ENCODE data around the gene SH3BGRL3. TPM values are rescaled to one million over a fixed set of nuclear protein-coding genes. Genes with fewer than 3 reads are reported as not detected.

The SH3BGRL3 gene
- total and polyA plus RNA-seq, 2 donors from 2014 or later: 140 to 180 TPM

GRCh38 chr1:26295194-26296138, 15.6 kb downstream of the SH3BGRL3 start:
- TF ChIP-seq CTCF (IDR thresholded peaks at IDR 0.05; ENCODE audit: borderline replicate concordance, extremely low read depth, insufficient read depth): no peak
- H3K4me3 ChIP-seq (ENCODE audit: low read length in 3 of 3): no peak overlapping the region
- H3K9me3 ChIP-seq (ENCODE audit: control insufficient read depth in 2 of 3, insufficient read depth in 1 of 3, low read length in 3 of 3): no peaks in the 10 kb centered on the region
- intact Hi-C loops (cut with DNase I): no loop called here
- no peaks in the 10 kb centered on the region for H3K27me3 ChIP-seq (ENCODE audit: control insufficient read depth, insufficient read depth, low read length)
- H3K27ac ChIP-seq (ENCODE audit: low read depth in 2 of 2, low read length in 2 of 2): no peak overlapping the region
- no peak for DNase-seq
- no peaks in the 10 kb centered on the region for H3K4me1 ChIP-seq (ENCODE audit: control insufficient read depth in 2 of 3, insufficient read depth in 2 of 3, low read depth in 1 of 3, low read length in 3 of 3)
- FAIRE-seq: no peak
- no peaks in the 10 kb centered on the region for H3K36me3 ChIP-seq (ENCODE audit: control insufficient read depth in 2 of 3, insufficient read depth in 3 of 3, low read length in 3 of 3)
- H3K9ac ChIP-seq (ENCODE audit: low read length in 3 of 3): no peak overlapping the region

- intact Hi-C loops (cut with DNase I): no loop called here
Observed at GRCh38 chr1:26296340-26297056, 16.6 kb downstream of the SH3BGRL3 start.

GRCh38 chr1:26297057-26297790, 17.3 kb downstream of the SH3BGRL3 start:
- FAIRE-seq: no peak
- no peak overlapping the region for H3K4me3 ChIP-seq (ENCODE audit: low read length in 3 of 3)
- DNase-seq: no peak

More at GRCh38 chr1:26296340-26297056, 16.6 kb downstream of the SH3BGRL3 start:
- DNase-seq (no peak), FAIRE-seq (no peak)
- Histone ChIP-seq H3K9ac (ENCODE audit: low read length in 3 of 3) (no peak overlapping the region), H3K27ac (ENCODE audit: low read depth in 2 of 2, low read length in 2 of 2) (no peak overlapping the region), H3K36me3 (ENCODE audit: control insufficient read depth in 2 of 3, insufficient read depth in 3 of 3, low read length in 3 of 3) (no peaks in the 10 kb centered on the region), H3K9me3 (ENCODE audit: control insufficient read depth in 2 of 3, insufficient read depth in 1 of 3, low read length in 3 of 3) (no peaks in the 10 kb centered on the region), H3K4me1 (ENCODE audit: control insufficient read depth in 2 of 3, insufficient read depth in 2 of 3, low read depth in 1 of 3, low read length in 3 of 3) (no peaks in the 10 kb centered on the region), H3K27me3 (ENCODE audit: control insufficient read depth, insufficient read depth, low read length) (no peaks in the 10 kb centered on the region), H3K4me3 (ENCODE audit: low read length in 3 of 3) (no peak overlapping the region)
- no peak for TF ChIP-seq CTCF (IDR thresholded peaks at IDR 0.05; ENCODE audit: borderline replicate concordance, extremely low read depth, insufficient read depth)

More at GRCh38 chr1:26297057-26297790, 17.3 kb downstream of the SH3BGRL3 start:
- no peaks in the 10 kb centered on the region for H3K4me1 ChIP-seq (ENCODE audit: control insufficient read depth in 2 of 3, insufficient read depth in 2 of 3, low read depth in 1 of 3, low read length in 3 of 3)
- no peaks in the 10 kb centered on the region for H3K36me3 ChIP-seq (ENCODE audit: control insufficient read depth in 2 of 3, insufficient read depth in 3 of 3, low read length in 3 of 3)
- TF ChIP-seq CTCF (IDR thresholded peaks at IDR 0.05; ENCODE audit: borderline replicate concordance, extremely low read depth, insufficient read depth): no peak
- H3K9me3 ChIP-seq (ENCODE audit: control insufficient read depth in 2 of 3, insufficient read depth in 1 of 3, low read length in 3 of 3): no peaks in the 10 kb centered on the region
- intact Hi-C loops (cut with DNase I): no loop called here
- no peaks in the 10 kb centered on the region for H3K27me3 ChIP-seq (ENCODE audit: control insufficient read depth, insufficient read depth, low read length)
- H3K27ac ChIP-seq (ENCODE audit: low read depth in 2 of 2, low read length in 2 of 2): no peak overlapping the region
- no peak overlapping the region for H3K9ac ChIP-seq (ENCODE audit: low read length in 3 of 3)
